ENCODE data around the gene PFDN2.

DNA sequence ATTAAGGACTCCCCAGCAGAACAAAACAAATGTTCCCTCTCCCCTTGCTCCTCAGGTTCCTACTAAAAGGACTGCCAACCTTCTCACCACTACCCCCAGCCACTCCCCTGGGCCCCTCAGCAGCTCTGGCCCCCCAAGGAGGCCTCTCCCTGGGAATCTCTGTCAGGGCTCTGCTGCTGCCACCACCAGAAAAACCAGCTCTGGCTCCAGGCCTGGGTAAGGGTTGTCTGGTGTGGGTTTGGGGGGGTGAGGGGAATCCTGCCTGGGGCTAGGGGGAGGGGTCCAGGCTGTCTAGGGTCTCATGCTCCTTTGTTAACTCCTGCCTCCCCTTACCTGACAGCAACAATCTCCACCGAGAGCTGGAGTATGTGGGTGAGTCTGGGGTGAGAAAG lies 33.2 kb downstream of the PFDN2 start:
- TF ChIP-seq, protein P1, sequence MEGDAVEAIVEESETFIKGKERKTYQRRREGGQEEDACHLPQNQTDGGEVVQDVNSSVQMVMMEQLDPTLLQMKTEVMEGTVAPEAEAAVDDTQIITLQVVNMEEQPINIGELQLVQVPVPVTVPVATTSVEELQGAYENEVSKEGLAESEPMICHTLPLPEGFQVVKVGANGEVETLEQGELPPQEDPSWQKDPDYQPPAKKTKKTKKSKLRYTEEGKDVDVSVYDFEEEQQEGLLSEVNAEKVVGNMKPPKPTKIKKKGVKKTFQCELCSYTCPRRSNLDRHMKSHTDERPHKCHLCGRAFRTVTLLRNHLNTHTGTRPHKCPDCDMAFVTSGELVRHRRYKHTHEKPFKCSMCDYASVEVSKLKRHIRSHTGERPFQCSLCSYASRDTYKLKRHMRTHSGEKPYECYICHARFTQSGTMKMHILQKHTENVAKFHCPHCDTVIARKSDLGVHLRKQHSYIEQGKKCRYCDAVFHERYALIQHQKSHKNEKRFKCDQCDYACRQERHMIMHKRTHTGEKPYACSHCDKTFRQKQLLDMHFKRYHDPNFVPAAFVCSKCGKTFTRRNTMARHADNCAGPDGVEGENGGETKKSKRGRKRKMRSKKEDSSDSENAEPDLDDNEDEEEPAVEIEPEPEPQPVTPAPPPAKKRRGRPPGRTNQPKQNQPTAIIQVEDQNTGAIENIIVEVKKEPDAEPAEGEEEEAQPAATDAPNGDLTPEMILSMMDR (IDR thresholded peaks at IDR 0.05; ENCODE audit: low read depth, low read length), result no peak
- TF ChIP-seq EZH2phosphoT487 (IDR thresholded peaks at IDR 0.05; ENCODE audit: low read depth), result no peak
